GM18951 (cell line): Measurements from ENCODE around the gene MIER1.
"Not testable (repeated sequence)": the region's sequence is repeated elsewhere in the genome, so short reads cannot be mapped to it uniquely, and the experiment has no call there.

Source experiments
- POLR2A ChIP-seq: IDR thresholded peaks from 4 replicates; pipeline ENCODE4 v1.6.1; 2011; ENCODE audit warnings: mild to moderate bottlenecking; ENCODE audit not compliant: insufficient read length, insufficient read depth; ENCODE audit errors: extremely low read depth
- in situ Hi-C: fragments of 300-500 bp; cut with MboI; formaldehyde crosslinking; loops from one replicate; pipeline ENCODE4 v1.12.0; 2022; ENCODE audit warnings: low sequenced_read_pairs, mixed read lengths, inconsistent platforms; ENCODE audit not compliant: unreplicated experiment

MIER1 gene

DNA sequence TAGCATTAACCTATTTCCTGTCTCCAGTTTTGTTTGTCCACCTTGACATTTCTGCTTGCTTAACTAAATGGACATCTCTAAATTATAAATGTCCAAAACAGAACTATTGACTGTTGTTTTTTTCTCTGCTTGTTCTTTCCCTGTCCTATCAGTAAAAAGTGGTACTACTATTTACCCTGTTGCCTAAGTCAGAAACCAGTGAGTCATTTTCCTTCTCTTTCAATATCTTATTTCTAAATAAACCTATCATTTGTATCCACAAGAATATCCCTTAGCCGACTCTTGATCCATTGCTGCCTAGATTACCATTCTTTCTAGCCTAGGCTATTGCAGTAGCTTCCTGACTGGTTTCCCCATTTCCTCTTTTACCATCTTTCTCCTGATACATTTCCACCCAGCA lies 22.5 kb downstream of the MIER1 start:
- TF ChIP-seq POLR2A: no peak
- in situ Hi-C loops: no loop called here

DNA sequence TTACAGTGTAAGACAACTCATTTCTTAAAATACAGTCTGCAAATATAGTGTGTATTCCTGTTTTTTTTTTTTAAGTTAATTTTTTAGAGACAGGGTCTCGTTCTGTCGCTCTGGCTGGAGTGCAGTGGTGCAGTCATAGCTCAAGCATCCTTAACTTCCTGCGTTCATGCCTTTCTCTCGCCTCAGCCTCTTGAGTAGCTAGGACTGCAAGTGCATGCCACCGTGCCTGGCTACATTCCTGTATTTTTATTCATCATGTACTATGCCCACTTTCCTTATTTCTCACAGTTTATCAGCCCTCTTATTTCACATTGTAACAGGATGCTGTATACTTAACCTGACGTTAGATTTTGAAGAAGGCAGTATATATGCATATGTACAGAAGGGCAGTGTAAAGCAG lies 26.7 kb downstream of the MIER1 start:
- TF ChIP-seq POLR2A: no peak
- in situ Hi-C loops: no loop called here

DNA sequence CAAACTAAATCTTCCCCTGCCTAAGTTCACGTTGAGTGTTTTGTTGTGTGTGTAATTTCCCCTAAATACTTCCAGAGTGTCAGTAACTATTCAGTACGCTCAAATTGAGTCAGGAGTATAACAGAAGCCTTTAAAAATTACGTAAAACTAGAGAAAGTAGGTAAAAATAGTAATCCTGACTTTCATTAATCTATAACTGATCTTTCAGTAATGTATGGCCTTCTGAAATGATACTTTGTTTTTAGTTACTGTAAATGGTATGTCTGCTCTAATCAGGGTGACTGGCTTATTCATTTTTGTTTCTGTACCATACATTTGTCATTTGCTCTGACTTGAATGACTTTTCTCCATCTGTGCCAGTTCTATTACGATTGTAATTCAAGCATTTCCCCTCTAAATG lies 29.4 kb downstream of the MIER1 start:
- no peak for TF ChIP-seq POLR2A

DNA sequence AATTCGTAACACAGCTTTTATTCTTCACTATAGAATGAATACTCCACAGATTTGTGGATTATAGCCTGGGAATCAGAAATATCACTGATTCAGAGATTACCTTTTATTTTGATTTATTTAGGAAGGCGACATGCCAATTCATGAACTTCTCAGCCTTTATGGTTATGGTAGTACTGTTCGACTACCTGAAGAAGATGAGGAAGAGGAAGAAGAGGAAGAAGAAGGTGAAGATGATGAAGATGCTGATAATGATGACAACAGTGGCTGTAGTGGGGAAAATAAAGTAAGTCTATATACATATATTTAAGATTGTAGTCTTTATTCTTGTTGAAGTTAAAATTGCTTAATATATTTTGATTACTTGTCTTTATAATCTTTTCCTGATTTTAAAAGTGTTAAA lies 33.1 kb downstream of the MIER1 start:
- no peak for TF ChIP-seq POLR2A
- in situ Hi-C loops: no loop called here

More for the DNA sequence above, 29.4 kb downstream of the MIER1 start:
- in situ Hi-C loops: no loop called here

DNA sequence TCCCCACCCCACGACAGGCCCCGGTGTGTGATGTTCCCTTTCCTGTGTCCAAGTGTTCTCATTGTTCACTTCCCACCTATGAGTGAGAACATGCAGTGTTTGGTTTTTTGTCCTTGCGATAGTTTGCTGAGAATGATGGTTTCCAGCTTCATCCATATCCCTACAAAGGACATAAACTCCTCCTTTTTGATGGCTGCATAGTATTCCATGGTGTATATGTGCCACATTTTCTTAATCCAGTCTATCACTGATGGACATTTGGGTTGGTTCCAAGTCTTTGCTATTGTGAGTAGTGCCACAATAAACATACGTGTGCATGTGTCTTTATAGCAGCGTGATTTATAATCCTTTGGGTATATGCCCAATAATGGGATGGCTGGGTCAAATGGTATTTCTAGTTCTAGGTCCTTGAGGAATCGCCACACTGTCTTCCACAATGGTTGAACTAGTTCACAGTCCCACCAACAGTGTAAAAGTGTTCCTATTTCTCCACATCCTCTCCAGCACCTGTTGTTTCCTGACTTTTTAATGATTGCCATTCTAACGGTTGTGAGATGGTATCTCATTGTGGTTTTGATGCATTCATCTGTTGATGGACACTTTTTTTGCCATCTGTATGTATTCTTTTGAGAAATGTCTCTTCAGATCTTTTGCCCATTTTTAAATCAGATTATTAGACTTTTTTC lies 41.5 kb downstream of the MIER1 start:
- in situ Hi-C loops: not testable (repeated sequence)

DNA sequence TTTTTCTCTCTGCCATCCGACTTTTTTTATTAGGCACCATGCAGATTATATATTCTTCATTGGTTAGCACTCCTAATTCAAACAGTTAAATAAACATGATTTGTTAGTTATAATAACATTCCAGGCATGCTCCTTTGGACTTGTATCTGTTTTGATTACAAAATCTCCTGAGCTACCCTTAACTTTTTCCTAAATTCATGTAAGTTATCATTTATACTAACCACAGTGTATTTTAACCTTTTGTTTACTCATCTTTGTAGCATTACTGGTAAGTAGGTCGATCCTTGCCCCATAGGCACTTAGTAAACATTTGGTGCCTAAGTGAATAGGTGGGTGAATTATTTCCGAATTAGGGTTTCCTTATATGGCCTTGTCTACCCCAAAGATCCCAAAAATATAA lies 43.8 kb downstream of the MIER1 start:
- TF ChIP-seq POLR2A: no peak
- in situ Hi-C loops: no loop called here

DNA sequence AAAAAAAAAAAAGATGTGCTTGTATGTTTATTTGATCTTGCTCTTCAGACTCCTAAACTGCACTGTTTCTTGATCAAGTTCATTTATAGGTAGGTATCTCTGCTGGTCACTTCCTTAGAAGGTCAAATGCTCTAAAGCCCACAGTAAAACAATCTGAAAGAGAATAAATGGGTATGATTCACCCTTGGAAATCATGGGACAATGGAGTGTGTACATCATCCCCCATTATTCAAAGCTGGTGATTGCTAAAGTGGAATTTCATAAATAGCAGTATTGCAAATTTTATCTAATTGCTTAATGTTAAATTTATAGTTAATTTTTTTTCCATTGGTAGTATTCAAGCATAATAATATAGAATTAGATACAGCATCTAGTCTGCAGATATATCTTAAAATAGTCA lies 53.4 kb downstream of the MIER1 start:
- no peak for TF ChIP-seq POLR2A
- in situ Hi-C loops: loop anchor here (25.0 kb wide), 2 partner anchors 216 to 509 kb away; partner anchors contain the start of gene DYNLT5

DNA sequence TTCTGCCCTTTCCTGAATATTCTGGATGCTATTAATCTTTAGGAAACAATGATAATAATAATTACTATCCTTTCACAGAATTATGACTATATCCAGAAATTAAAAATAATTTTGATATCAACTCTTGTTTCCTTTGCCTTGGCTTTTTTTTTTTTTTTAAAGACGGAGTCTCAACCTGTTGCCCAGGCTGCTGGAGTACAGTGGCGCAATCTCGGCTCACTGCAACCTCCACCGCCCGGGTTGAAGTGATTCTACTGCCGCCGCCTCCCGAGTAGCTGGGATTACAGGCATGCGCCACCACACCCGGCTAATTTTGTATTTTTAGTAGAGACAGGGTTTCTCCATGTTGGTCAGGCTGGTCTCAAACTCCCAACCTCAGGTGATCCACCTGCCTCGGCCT lies 54.8 kb downstream of the MIER1 start:
- in situ Hi-C loops: loop anchor here (25.0 kb wide), 2 partner anchors 217 to 508 kb away; partner anchors contain the start of gene DYNLT5

DNA sequence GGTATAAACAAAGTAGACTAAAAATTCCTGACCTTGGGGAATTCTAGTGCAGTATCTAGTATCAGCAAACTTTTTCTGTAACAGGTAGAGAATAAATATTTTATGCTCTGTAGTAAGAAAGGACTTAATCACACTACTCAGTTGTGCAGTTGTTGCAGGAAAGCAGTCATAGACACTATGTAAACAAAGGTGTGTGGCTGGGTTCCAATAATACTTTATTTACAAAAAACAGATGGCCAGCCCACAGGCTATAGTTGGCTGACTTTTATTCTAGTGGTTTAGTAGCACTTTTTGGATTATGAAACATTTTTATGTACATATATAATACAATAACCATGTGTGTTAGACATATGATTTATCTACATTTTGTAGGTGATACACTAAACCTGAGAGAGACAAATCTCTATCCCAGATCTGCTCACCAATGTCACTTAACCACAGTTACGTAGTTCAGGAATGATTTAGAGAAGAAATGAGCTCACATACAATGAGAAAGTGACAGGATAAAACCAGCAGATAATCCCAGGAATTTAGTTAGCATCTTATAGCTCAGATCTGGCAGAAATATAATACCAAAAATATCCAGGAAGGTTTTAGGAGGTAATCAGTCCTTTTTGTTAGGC lies 56.1 kb downstream of the MIER1 start:
- no peak for TF ChIP-seq POLR2A
- in situ Hi-C loops: loop anchor here (25.0 kb wide), 2 partner anchors 219 to 506 kb away; partner anchors contain the start of gene DYNLT5

DNA sequence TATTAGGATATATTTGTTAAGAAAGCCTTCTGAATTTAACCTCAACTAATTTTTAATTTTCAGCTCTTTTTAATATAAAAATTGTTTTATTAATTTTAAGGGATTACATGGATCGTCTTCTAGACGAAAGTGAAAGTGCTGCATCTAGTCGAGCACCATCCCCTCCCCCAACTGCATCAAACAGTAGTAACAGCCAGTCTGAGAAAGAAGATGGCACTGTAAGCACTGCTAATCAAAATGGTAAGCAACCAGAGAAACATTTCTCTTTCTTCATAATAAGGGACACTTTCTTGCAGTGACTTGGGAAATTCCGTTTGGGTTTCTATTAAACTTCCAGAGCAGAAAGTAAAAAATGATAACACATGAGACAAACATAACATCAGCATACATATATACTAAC lies 56.9 kb downstream of the MIER1 start:
- no peak for TF ChIP-seq POLR2A
- in situ Hi-C loops: loop anchor here (25.0 kb wide), 2 partner anchors 219 to 506 kb away; partner anchors contain the start of gene DYNLT5

DNA sequence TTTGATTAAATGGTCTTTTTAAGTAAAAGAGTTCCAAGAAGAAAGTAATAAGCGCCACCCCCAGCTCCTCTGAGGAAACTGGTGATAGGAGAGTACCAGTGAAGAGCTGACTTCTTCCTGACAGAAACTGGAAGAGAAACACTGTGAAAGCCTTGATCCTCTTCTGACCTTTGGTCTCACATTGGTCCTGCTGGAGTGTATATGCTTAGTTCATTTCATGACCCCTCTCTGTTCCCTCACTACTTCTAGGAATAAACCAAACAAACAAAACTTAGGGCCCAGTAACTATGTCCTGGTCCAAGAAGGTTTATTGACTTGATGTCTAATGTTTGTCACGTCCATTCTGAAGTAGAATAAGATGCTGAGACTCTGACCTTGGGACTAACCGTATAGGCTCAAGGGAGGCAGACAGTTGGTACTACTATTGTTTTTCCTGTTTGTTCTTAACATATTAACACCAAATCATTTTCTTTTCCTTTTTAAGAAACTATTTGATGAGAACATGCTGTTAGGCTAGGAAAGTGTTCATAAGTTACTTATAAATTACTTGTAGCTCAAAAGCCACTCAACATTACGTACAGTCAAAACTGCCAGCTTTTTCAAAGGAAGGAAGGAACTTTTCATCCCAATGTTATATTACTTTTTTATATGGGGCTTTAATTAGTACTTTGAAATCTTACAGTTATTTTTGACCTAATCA lies 57.9 kb downstream of the MIER1 start:
- in situ Hi-C loops: loop anchor here (25.0 kb wide), 2 partner anchors 220 to 505 kb away; partner anchors contain the start of gene DYNLT5
- no peak for TF ChIP-seq POLR2A

DNA sequence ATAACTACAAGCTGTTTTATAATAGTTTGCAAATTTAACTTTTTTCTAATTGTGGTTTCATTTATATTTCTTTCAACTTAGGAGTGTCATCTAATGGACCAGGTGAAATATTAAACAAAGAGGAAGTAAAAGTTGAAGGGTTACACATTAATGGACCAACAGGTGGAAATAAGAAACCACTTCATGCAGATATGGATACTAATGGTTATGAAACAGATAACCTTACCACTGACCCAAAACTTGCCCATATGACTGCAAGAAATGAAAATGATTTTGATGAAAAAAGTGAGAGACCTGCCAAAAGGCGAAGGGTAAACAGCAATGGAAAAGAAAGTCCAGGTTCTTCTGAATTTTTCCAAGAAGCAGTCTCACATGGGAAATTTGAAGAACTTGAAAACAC lies 59.7 kb downstream of the MIER1 start:
- no peak for TF ChIP-seq POLR2A
- in situ Hi-C loops: loop anchor here (25.0 kb wide), 2 partner anchors 222 to 503 kb away; partner anchors contain the start of gene DYNLT5

DNA sequence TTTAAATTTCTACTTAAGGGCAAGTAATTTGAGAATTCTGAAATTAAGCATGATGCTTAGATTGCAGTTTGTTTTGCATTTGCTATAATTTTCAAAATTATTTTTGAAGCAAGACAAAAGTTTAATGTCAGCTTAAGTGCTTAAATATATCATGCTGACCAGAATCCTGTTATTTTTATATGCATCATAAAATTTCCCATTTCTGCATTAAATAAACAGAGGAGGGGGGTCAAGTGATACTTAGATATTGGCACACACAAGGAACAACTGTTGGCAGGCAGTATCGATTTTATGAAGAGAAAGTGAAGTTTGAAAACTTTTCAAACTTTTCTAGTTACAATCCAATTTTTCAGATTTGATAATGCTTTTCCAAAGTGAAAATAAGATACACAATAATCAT lies 61.0 kb downstream of the MIER1 start:
- TF ChIP-seq POLR2A: no peak
- in situ Hi-C loops: loop anchor here (25.0 kb wide), 2 partner anchors 224 to 501 kb away; partner anchors contain the start of gene DYNLT5
